ENCODE results near the gene PHF11. TPM values are rescaled to one million over a fixed set of nuclear protein-coding genes. Genes with fewer than 3 reads are reported as not detected.

PHF11 gene
- polyA plus RNA-seq, 3 donors: 63.4 to 68.8 (median 68.4) TPM

GRCh38 chr13:49527123-49527522 lies 31.4 kb downstream of the PHF11 start:
- Histone ChIP-seq H3K9me3 (replicated peaks in 1 of 2; ENCODE audit: control insufficient read depth in 1 of 2, insufficient read depth in 1 of 2, low read length in 2 of 2) (no peaks in the 10 kb centered on the region), H3K79me2 (ENCODE audit: insufficient read depth, low read length) (no peaks in the 10 kb centered on the region), H3K27me3 (ENCODE audit: control insufficient read depth in 2 of 2, insufficient read depth in 2 of 2, low read length in 2 of 2) (no peaks in the 10 kb centered on the region), H3K36me3 (replicated peaks in 1 of 2; ENCODE audit: control insufficient read depth in 1 of 2, insufficient read depth in 2 of 2, low read length in 2 of 2) (peaks cover 32 to 70% of the 10 kb centered on the region in 2 donors), H3K9ac (ENCODE audit: insufficient read depth, low read length, poor library complexity, severe bottlenecking) (no peak overlapping the region), H2AFZ (ENCODE audit: insufficient read depth, low read depth, low read length, poor library complexity, severe bottlenecking) (no peak overlapping the region), H3K4me1 (ENCODE audit: control insufficient read depth in 1 of 2, insufficient read depth in 2 of 2, low read length in 2 of 2) (peaks cover 13 to 30% of the 10 kb centered on the region in 2 donors), H3K27ac (ENCODE audit: low read depth in 1 of 2, low read length in 2 of 2) (no peak overlapping the region), H4K20me1 (ENCODE audit: insufficient read depth, low read length) (no peaks in the 10 kb centered on the region), H3K4me3 (replicated peaks in 1 of 3; ENCODE audit: low read depth in 2 of 3, low read length in 3 of 3) (no peak overlapping the region), H3K4me2 (replicated peaks; ENCODE audit: extremely low read depth, low read length, poor library complexity, severe bottlenecking) (no peak overlapping the region)
- H3K27me3 Mint-ChIP-seq (ENCODE audit: low read depth in 3 of 3): no peaks in the 10 kb centered on the region
- H3K36me3 Mint-ChIP-seq: peaks cover 58 to 74% of the 10 kb centered on the region in 2 donors
- intact Hi-C loops (cut with micrococcal nuclease): no loop called here
- H3K4me1 Mint-ChIP-seq: peaks cover 12% of the 10 kb centered on the region
- no peak for TF ChIP-seq CTCF (IDR thresholded peaks at IDR 0.05)
- peak overlapping the region in 1 of 7 donors; percentile 76 for H3K27ac Mint-ChIP-seq
- H3K4me3 Mint-ChIP-seq: no peak overlapping the region
- no CpG with 5 or more reads among the region's 2 CpGs for WGBS (ENCODE audit: insufficient coverage)
- peaks cover 0 to 3% (median 0%) of the 10 kb centered on the region in 7 donors for H3K9me3 Mint-ChIP-seq
- no peak for DNase-seq

- TF ChIP-seq CTCF (IDR thresholded peaks at IDR 0.05): no peak
- H3K27me3 ChIP-seq (ENCODE audit: control insufficient read depth in 2 of 2, insufficient read depth in 2 of 2, low read length in 2 of 2): no peaks in the 10 kb centered on the region
- H3K9me3 ChIP-seq (replicated peaks in 1 of 2; ENCODE audit: control insufficient read depth in 1 of 2, insufficient read depth in 1 of 2, low read length in 2 of 2): no peaks in the 10 kb centered on the region
- H3K4me2 ChIP-seq (replicated peaks; ENCODE audit: extremely low read depth, low read length, poor library complexity, severe bottlenecking): no peak overlapping the region
- H3K27me3 Mint-ChIP-seq (ENCODE audit: low read depth in 3 of 3): no peaks in the 10 kb centered on the region
- peak in 1 of 3 donors; percentile 12 for DNase-seq
- H4K20me1 ChIP-seq (ENCODE audit: insufficient read depth, low read length): no peaks in the 10 kb centered on the region
- no CpG with 5 or more reads among the region's 1 CpG for WGBS (ENCODE audit: insufficient coverage)
- H3K9me3 Mint-ChIP-seq: peaks cover 0 to 3% (median 0%) of the 10 kb centered on the region in 7 donors
- peak overlapping the region in 1 of 2 donors; percentile 30 for H3K27ac ChIP-seq (ENCODE audit: low read depth in 1 of 2, low read length in 2 of 2)
- intact Hi-C loops (cut with micrococcal nuclease): no loop called here
- H3K36me3 ChIP-seq (replicated peaks in 1 of 2; ENCODE audit: control insufficient read depth in 1 of 2, insufficient read depth in 2 of 2, low read length in 2 of 2): peaks cover 25 to 60% of the 10 kb centered on the region in 2 donors
- H3K79me2 ChIP-seq (ENCODE audit: insufficient read depth, low read length): no peaks in the 10 kb centered on the region
- H3K4me3 ChIP-seq (replicated peaks in 1 of 3; ENCODE audit: low read depth in 2 of 3, low read length in 3 of 3): no peak overlapping the region
- peak overlapping the region in 3 of 7 donors; percentile 42 to 62 (median 53) for H3K27ac Mint-ChIP-seq
- H3K4me1 ChIP-seq (ENCODE audit: control insufficient read depth in 1 of 2, insufficient read depth in 2 of 2, low read length in 2 of 2): peaks cover 16 to 38% of the 10 kb centered on the region in 2 donors
- no peak overlapping the region for H2AFZ ChIP-seq (ENCODE audit: insufficient read depth, low read depth, low read length, poor library complexity, severe bottlenecking)
- no peak overlapping the region for H3K4me3 Mint-ChIP-seq
- H3K9ac ChIP-seq (ENCODE audit: insufficient read depth, low read length, poor library complexity, severe bottlenecking): no peak overlapping the region
- peaks cover 12% of the 10 kb centered on the region for H3K4me1 Mint-ChIP-seq
- peaks cover 60 to 71% of the 10 kb centered on the region in 2 donors for H3K36me3 Mint-ChIP-seq
Measured at GRCh38 chr13:49528161-49528560, 32.4 kb downstream of the PHF11 start.

All from CD14-positive monocyte (primary cell).